Posterior cingulate gyrus (tissue), 11 donors: ENCODE results near the gene KDM4C.
"Not testable (repeated sequence)": the region's sequence is repeated elsewhere in the genome, so short reads cannot be mapped to it uniquely, and the experiment has no call there.

Experiments used
- DNase-seq, 10 donors: peaks; one replicate each; pipeline versions ENCODE4 v3.0.0 to v3.0.0-alpha.2; 2020 to 2021; ENCODE audit warnings: mixed read lengths in 3 of 10
- intact Hi-C: fragments of 100-400 bp; cut with DNase I; formaldehyde crosslinking; loops from one replicate; pipeline ENCODE4 v1.15.1; 2023

The KDM4C gene

DNA sequence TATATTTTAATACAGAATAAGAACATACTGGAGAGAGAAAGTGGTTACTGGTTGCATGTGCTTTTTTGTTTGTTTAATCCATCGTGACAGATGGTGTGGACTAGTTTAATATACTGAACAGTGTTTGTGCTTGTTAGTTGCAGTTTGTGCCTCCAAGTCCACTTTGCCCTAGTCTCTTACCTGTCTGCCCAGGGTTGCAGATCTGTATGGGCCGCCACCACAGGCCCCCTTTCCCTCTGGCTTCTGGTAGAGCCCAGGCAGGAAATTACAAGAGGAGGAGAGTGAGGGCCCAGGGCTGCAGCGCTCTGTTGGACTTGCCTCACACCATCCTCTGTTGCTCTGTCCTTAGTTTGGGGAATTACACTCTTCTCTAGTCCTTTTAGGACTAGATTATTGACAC is 166.4 kb downstream of the KDM4C start:
- DNase-seq = no peak
- intact Hi-C loops = no loop called here

- intact Hi-C loops = no loop called here
- peak in 1 of 10 donors; percentile 36 for DNase-seq
Measured at GRCh38 chr9:6924988-6925563, 167.3 kb downstream of the KDM4C start.

- no peak for DNase-seq
- intact Hi-C loops = no loop called here
Measured at GRCh38 chr9:6925836-6926235, 168.1 kb downstream of the KDM4C start.

GRCh38 chr9:6926436-6926835 is 168.7 kb downstream of the KDM4C start:
- intact Hi-C loops = no loop called here
- no peak for DNase-seq

GRCh38 chr9:6927838-6928237 is 170.1 kb downstream of the KDM4C start:
- intact Hi-C loops = no loop called here
- no peak for DNase-seq

DNA sequence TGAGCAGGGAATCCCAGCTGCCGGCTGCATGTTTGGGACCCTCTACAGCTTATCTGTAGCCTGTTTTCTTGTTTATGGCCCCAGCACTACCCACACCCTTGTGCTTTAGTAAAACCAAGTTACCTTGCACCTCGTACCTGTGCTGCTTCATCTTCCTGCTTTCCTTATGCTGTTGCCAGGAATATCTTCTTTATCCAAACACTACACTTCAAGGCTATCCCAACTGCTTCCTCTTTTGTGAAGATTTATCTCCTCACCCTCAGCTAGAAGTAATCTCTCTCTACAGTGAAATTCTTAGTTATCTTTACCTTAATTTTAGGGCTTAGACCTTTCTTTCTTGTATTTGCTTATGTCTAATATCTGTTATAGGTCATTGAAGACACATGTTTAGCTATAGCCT is 171.1 kb downstream of the KDM4C start:
- no peak for DNase-seq
- intact Hi-C loops = no loop called here

DNA sequence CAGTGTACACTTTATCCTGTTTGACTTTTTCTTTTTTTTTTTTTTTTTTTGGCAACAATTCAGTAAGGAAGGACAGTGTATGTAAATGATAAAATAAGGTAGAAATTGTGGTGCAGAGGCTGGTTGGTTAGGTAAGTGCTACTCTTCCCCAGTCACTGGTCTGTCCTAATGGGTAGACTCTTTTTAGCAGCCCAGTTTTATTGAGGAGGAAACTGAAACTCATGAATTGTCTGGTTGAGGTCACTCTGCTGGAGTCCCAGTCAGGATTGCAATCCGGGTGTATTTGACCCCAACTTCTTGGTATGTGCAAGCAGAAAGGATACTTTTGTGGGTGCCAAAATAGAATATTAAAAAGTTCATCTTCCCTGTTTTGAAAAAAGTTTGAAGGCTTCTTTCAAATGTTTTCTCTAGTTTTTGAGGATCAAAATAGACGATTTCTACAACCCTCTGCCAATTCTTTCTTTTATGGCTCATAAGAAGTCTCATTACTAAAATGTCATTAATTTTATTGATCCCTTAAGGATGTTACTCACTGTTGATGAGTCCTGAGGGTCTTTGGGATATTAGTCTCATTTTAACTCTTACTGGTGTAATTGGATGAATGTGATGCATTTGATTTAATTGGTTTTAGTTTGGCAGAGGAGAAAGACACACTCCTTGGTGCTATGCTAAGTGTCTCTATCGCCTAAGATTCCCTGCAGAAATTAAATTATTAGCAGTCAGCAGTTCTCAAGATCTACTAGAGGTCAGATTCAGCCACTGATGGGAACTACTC is 171.9 kb downstream of the KDM4C start:
- intact Hi-C loops = no loop called here
- DNase-seq = no peak

- intact Hi-C loops = no loop called here
- DNase-seq = no peak
Measured at GRCh38 chr9:6930827-6931226, 173.1 kb downstream of the KDM4C start.

DNA sequence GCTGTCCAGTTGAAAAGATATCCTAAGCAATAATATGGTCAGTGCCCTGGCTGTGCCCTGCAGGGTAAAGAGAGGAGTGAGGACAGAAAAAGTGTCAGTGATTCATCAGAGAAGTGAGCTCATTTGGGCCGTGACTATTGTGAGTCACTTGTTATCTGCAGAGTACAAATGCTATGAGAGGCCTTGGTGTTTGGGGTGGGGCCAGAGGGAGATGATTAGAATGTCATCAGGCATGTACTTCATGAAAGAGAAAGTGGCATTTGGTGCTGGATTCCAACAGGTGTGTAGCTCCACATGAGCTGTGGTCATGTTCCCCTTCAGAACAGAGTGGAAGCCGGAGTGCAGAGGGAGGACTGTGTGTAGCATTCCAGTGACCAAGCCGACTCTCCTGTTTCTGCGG is 174.1 kb downstream of the KDM4C start:
- no peak for DNase-seq
- intact Hi-C loops = no loop called here

DNA sequence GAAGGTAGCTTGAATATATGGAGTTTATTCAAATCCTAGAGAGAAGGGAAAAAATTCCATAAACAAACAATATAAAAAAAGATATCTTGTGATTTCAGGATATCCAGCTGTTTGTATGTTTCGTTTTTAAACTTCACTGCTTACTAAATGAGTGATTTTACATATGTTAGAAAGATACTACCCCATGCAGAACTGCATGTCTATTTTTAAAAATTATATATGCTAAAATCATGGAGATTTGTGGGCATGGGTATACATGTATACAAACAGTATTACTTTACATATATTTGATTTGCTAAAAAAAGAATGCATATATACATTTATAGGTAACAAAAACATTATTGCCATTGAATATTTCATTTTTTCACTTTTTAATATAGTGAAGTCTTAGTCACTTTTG is 178.3 kb downstream of the KDM4C start:
- intact Hi-C loops = no loop called here
- DNase-seq = no peak

DNA sequence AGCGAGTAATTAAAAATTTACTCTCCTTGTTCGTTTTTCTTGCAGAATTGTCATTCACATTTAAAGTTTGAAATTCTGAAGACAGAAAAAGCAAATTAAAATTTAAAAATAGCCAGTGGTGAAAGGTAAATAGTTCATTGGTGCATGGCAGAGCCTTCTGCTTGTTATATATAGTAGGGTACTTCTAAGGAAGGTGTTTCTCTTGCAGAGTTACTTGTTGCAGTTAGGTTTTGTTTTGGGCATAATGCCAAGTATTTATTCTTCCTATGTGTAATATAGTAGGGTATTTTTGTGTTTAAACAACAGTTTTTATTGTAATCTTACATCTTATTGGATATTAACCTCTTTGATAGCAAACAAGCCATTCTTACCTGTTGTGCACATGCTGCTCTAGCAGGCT is 179.4 kb downstream of the KDM4C start:
- no peak for DNase-seq
- intact Hi-C loops = no loop called here

GRCh38 chr9:6938447-6938846 is 180.7 kb downstream of the KDM4C start:
- no peak for DNase-seq
- intact Hi-C loops = no loop called here

DNA sequence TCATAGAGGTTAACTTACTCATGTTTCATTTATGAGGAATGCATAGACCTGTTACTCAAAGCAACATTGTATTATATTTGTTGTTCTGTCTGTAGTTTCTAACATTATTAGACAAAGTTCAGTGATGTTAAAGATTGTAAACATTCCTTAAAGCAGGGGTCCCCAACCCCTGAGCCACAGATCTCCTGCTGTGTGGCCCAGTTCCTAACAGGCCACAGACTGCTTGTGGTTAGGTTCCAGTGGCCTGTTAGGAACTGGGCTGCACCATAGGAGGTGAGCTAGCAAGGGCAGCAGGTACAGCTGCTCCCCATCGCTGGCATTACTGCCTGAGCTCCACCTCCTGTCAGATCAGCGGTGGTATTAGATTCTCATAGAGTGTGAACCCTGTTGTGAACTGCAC is 181.1 kb downstream of the KDM4C start:
- no peak for DNase-seq
- intact Hi-C loops = no loop called here

- intact Hi-C loops = no loop called here
- DNase-seq = no peak
Measured at GRCh38 chr9:6941501-6941900, 183.7 kb downstream of the KDM4C start.

DNA sequence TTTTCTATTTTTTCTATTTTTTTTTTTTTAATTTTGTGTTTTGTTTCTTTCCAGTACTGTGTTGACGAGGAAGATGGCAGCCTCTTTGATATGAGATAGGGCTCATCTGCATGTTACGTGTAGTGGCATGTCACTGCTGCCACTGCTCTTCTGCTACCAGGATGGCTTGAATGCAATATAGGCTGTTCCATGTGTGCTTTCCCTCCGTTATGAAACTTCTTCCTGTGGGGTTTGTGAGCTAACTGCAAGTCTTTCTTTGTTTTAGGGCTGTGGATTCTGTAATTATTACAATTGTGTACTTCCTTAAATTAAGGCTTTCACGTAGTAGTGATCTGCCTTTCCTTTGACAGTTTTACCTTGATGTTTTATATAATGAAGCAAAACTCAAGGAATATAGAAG is 184.6 kb downstream of the KDM4C start:
- intact Hi-C loops = no loop called here
- no peak for DNase-seq

GRCh38 chr9:6943293-6943692 is 185.5 kb downstream of the KDM4C start:
- DNase-seq = no peak
- intact Hi-C loops = no loop called here

DNA sequence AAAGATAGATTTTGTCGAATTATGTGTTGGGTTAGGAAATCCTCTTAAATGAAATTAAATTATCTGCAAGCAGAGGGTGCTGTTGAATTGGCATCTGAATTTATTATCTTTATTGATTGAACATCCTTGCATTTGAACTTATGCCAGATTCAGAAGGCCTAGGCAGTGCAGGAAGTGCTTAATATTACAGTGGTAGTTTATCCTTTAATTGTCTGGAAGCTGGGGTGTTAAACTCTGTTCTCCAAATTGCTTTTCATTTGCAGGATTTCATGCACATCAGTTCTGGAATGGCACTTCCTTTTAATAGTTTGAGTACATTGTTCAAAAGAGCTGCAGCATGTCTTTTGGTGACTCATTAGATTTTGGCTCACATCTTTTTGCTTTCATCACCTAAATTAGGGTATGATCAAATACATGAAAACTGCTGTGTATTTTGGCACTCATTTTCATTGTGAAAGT is 186.3 kb downstream of the KDM4C start:
- intact Hi-C loops = no loop called here

GRCh38 chr9:6944896-6945295 is 187.1 kb downstream of the KDM4C start:
- intact Hi-C loops = no loop called here
- DNase-seq = no peak

More for the DNA sequence above, 186.3 kb downstream of the KDM4C start:
- no peak for DNase-seq

DNA sequence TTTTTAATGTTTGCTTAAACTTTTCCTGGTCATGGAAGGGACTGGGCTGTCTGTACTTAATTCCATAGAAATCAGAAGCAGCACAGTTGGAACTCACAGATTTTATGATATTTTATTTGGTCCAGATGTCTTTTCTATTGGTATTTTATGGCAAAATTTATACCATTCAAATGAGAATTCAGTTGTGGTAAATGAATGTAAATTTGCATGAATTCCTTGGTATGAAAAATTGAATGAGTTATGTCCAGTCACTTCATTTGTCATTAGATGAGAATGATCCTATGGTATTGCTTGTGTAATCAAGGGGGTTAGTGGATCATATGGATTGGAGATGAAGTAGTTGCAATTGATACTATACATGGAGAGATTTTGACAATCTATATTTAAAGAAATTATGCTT is 188.0 kb downstream of the KDM4C start:
- no peak for DNase-seq
- intact Hi-C loops = no loop called here

DNA sequence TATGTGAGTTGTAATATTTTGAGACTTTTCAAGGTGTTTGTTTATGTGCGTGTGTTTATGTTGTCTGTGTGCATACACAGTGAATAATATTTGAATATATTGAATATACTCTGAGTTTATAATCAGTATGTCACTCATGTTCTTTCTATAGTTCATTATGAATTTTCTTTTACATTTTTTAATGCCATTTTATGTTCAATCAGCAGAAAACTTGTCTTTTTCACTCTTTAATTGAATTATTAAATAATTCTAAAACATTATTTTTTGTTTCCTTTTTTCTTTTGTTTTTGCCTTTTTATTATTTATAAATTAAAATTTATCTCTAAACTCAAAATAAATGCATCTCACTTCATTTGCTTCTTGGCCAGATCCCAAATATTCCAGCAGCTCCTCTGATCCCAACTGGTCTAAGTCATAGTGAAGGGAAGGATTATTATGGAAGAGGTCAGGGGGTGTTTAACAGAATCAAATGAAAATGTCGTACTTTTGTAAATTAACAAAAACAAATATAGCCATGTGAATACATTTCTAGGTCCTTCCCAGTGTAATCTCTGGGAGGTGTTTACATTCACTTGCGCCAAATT is 188.9 kb downstream of the KDM4C start:
- intact Hi-C loops = no loop called here

DNA sequence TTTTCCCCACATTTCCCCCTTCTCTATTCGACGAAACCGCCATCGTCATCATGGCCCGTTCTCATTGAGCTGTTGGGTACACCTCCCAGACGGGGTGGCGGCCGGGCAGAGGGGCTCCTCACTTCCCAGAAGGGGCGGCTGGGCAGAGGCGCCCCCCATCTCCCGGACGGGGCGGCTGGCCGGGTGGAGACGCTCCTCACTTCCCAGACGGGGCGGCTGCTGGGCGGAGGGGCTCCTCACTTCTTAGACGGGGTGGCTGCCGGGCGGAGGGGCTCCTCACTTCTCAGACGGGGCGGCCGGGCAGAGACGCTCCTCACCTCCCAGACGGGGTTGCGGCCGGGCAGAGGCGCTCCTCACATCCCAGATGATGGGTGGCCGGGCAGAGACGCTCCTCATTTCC is 191.1 kb downstream of the KDM4C start:
- peak in 1 of 10 donors; percentile 64 for DNase-seq
- intact Hi-C loops = not testable (repeated sequence)

More for the DNA sequence above, 188.9 kb downstream of the KDM4C start:
- no peak for DNase-seq
